SKM-1 treated with dmso at 0.1 percent for 144 hours (cell line): ENCODE measurements around the gene ZBTB7B.
A peak's percentile ranks its signal among the peaks of the same experiment; 100 is the strongest.
"Not testable (repeated sequence)": the region's sequence is repeated elsewhere in the genome, so short reads cannot be mapped to it uniquely, and the experiment has no call there.

Experiments
- DNase-seq: peaks from one replicate; lab custom pipeline; 2025; ENCODE audit not compliant: unreplicated experiment; lab: John Stamatoyannopoulos, UW

The ZBTB7B gene

DNA sequence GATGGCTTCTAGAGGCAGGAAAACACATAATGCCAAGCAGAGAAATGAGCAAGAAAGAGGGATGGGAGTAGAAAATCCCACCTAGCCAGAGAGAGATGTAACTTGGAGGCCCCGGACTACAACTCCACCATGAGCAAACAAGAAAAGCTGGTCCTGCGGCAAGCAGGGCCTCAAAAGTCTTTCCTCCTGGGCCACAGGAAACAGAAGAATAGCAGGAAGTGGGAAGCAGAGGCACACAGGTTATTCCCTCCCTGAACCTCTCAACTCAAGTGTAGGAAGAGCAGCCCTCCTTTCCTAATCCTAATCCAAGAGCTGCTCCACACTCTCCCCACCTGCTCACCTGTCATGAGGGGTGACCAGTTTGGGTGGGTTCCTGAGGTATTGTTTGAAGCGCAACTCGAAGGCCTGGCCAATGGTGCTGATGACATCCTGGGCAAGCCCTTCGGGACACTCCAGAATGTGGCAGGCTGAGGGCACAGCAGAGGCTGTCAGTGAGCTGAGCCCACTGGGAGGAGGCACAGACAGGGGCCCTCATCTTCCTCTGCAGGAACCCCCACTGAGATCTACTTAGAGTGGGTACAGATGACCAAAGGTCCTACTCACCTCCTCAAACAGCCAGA is 35.2 kb upstream of the ZBTB7B start:
- DNase-seq, result no peak

DNA sequence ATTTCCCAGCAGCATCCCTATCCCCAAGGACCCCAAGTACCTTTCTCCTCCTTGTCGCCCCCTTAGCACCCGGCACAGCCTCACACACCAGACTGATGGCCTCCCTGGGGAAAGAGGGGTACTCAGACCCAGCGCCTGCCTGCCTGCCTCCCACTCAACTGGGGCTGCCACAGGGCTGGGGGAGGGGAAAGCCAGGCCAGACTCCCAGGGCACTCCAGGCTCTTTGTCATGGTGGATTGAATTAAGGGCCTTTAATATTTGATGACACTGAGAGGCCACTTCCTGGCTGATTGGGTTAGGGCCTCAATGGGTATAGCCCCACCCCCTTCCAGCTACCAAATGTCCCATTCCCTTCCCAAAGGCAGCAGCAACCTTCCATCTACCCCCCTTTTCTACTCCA is 33.9 kb upstream of the ZBTB7B start:
- no peak for DNase-seq

DNA sequence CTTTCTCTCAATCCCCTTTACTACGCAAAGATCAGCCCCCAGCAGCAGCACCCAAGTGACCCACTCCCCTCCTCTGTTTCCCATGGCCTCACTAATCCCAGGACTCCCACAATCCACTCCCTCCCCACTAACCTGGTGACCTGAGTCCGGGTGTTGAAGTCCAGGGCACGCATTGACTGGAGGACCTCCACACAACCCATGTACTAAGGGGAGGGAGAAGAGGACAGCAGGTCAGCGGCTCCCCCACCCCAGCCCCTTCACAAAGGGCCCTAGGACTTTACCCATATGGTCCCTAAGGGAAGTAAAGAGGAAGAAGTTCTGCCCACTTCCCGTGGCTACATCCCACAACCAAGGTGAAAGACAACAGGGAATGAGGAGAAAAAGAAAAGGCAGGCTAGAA is 33.4 kb upstream of the ZBTB7B start:
- no peak for DNase-seq

DNA sequence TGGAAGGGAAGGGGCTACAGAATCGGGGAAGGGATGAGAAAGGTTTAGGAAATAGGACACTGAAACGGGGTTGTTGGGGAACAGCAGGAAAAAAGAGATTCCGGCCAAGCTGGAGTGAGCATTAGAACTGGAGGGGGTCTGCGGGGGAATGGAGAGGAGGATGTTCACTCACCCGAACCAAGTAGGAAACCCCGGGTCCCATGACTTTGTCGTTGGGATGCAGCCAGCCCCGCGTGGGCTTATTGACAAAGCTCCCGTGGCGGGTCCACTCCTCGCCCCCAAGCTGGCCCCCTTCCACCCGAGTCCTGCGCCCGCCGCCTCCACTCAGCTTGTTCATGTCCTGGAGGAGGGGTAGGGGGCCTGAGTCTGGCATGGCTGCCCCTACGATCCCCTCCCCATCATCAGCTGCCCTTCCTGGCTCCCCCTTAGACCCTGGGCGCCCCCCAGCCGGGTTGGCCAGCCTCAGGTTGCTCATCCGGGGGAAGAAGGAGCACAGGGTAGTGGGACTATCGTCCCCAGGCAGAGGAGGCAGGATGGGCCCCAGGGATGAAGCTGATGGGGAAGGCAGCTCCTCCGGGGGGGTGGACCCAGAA is 32.6 kb upstream of the ZBTB7B start:
- no peak for DNase-seq

DNA sequence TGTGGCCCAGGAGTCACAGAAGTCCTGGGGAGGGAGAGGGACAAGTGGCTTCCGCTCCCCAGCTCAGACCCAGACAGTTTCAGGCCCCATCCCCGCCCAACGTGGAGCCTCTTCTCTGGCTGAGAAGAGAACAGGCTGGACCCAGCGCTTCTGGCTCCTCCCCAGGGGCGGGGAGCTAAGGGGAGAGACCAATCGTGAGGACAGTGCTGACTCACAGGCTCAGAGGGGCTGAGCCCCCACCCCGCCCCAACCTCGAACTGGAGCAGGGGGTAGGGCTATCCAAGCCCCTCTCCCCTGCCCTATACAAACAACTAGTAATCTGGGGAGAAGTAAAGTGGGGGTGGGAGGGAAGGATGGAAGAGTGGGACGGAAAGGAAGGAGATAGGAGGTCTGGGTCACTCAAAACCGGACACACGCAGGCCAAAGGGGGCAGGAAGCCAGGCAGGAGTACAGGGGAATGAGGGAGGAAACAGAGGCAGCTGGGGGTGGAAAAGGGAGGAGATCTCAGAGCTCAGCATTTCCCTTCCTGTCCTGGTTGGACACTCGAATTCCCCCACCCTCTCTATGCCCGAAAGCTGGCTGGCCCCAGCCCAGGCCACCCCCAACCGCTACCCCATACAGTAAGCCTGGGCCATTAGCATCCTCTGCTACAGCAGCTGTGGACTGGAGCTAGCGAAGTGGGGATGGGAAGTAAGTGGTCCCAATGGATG is 31.8 kb upstream of the ZBTB7B start, which contains the start of gene SHC1:
Gene SHC1 (minus strand): TSS at position 117 of the 710 bp plus-strand sequence. CDS start 221 bp downstream, outside the sequence.
- no peak for DNase-seq

DNA sequence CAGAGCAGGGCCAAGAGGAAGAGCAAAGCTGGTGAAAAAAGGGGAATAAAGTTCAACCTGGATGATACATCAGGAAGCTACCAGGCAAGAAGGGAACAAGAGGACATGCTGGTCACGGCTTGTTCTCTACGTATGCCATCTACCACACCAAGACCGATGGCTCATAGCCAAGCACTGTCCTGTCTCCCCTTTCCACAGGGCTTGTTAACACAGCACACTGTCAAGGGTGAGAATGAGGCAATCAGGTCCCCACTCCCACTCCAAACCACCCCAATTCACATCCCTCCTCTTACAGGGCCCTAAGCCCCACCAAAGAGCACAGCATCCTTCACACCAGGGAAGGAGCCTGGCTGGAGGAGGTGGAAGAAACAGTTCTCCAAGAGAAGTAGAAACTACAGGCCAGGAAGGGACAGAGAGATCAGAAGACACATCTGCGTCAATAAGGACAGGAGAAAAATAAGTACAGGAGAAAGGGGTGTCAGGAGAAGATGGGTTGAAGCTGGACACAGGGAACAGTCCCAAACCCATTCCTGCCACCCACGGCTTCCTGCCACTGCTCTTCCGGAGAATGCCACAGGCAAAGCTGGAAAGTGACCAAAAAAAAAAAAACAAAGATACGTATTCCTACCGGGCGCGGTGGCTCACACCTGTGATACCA is 31.1 kb upstream of the ZBTB7B start:
- no peak for DNase-seq

DNA sequence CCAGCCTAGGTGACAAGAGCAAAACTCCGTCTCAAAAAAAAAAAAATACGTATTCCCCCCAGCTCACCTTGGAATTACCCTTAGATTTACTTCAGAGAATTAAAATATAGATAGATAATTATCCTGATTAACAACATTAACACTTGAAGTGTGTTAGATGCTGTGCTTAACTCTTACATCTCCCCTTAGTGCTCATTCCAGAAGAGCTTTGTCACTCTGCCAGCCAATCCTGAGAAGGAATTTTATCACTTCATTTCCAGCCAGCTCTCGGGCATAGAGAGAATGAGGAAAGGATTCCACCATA is 30.4 kb upstream of the ZBTB7B start:
- no peak for DNase-seq

DNA sequence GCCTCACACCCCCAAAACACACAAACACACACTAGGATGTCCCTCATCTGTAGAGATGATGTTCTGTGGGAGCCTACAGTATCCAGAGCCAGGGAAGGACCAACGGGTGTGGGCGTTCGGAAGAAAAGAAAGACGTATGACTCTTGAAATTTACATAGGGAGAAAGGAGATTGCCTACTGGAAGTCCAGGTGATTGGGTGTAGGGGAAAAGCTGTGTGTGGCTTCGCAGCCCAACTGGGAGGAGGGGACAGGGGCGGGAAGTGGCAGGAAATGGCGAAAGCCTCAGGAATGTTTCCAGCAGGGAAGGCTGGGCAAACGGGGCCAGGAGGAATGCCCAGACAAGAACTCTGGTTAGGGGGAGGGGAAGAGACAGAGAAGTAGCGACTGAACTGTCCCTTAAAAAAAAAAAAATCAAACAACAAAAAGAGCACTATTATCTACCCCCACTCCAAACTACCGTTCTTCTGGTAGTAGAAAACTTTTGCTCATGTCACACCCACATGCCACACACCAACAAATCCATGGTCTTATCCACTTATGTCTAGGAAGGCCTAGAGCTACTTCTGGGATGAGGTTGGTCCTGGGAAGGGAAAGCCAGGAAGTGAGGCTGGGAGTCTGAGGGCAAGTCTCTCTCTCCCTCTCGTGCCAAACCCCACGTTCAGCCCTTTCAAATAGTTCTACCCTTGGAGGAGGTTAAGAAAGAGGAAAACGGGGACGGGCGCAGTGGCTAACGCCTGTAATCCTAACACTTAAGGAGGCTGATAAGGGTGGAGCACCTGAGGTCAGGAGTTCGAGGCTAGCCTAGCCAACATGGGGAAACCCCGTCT is 29.9 kb upstream of the ZBTB7B start:
- DNase-seq, result no peak

DNA sequence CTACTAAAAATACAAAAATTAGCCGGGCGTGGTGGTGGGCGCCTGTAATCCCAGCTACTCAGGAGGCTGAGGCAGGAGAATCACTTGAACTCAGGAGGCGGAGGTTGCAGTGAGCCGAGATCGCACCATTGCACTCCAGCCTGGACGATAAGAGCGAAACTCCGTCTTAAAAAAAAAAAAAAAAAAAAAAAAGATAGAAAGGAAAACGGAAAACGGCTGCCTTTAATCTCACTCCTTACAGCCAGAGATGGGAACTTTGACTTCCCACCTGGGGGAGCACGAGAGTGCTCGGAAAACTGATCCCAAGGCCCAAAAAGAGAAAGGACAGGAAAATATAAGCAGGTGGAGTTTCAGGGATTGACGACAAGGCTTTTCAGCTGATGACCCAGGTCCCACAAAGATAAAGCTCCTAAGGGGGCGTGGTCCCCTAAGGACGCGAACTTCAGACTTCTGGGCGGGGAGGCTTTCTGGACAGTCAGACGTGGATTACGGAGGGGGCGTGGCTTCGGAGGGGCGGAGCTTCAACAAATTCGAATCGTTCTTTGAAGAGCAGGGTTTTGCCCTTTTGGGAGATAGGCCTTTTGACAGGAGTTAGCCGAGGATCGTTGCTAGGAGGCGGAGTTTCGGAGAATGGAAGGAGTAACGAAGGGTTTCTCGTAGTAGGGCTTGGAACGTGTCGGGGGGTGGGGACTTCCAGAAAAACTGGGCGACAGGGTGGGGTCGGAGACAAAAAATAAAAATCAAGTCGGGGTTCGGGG is 29.1 kb upstream of the ZBTB7B start:
- peak; percentile 98 for DNase-seq

DNA sequence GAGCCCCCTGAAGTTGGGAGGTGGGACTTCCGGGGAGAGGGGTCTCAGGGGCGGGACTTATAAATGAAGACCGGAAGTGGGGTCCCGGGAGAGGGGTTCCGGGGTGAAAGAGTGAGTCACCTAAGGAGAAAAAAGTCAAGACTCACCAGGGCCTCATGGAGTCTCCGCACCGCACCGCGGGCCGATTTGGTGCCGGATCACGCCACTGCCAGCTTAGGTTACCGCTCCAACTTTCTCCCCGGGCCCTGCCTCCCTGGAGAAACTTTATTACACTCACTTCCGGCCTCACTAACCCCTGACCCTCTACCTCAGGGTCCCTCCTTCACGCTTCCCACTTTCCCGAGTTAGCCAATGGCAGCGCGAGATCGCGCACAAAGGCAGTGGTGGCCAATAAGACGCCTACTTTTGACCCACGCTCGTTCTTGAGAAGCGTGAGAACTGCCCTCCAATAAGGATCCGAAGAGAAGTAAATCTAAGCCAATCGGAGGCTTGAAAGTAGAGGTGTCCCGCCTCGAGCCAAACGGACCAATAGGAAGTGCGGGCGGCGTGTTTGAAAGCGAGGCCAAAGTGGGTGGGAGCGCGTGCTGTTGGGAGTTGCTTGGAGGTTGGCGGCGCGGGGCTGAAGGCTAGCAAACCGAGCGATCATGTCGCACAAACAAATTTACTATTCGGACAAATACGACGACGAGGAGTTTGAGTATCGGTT is 28.3 kb upstream of the ZBTB7B start, which contains the start of gene CKS1B:
Gene CKS1B (plus strand): TSS at position 580 of the 706 bp plus-strand sequence. CDS start 65 bp downstream, at position 645.
- peak; percentile 100 for DNase-seq

DNA sequence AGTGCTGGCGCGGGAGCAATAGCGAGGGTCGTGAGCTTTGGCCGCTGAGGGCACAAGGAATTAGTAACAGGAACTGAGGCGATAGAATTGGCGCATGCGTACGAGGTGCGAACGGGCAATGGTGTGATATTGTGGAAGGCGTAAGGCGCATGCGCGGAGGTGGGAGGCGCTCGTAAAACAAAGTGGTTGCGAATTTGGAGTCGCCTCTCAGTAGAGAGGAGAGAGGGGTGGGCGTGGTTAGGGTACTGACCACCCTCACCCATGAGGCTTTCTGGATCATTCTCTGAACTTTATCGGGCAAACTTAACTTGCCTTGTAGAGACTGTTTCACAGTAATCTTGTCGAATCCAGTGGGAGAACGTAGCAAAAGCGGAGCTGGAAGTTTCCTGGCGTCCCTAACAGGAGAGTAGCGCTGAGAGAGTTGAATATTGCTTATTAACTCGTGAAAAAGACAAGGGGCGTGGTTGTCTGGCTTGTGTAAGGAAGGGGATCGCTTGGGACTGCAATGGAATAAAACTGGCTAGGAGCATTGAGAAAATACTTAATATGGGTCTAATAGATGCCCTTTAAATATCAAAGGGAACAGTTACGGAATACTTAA is 27.7 kb upstream of the ZBTB7B start:
- DNase-seq, result peak; percentile 99

DNA sequence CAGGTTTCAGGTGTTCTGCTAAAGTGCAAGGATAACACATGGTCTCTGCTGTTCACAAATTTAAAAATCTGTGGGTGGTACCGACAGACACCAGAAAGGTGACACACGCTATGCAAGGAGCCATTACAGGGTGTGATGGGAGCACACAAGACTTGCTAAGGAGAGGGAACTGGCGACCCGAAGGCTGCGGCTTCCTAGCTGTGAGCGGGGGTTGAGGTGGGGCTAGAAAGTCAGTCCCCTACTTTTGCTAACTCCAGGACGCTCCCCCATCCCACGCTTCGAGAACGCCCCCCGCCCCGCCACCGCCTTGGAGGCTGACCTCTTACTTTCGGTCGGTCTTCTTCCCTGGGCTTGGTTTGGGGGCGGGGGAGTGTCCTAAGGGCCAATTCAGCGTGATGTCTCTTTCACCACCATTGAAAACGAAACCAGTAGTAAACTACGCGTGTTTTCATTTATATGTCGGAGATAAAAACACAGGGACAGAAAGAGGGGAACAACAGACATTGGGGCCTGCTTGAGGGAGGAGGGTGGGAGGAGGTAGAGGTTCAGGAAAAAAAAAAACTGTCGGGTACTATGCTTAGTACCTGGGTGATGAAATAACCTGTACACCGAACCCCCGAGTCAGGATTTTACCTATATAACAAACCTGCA is 27.1 kb upstream of the ZBTB7B start:
- peak; percentile 48 for DNase-seq

DNA sequence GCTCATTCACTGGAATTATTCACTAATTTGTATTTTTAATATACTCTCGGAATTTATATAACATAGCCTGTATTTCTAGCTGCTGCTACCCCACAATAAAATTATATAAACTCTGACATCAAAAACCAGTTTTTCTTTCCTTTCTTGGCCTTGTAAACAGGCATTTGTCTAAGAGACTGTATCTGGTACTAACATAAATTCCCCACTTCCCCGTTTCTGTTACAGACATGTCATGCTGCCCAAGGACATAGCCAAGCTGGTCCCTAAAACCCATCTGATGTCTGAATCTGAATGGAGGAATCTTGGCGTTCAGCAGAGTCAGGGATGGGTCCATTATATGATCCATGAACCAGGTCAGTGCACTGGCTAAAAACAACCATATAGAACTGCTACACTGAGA is 24.8 kb upstream of the ZBTB7B start:
- not testable (repeated sequence) for DNase-seq

DNA sequence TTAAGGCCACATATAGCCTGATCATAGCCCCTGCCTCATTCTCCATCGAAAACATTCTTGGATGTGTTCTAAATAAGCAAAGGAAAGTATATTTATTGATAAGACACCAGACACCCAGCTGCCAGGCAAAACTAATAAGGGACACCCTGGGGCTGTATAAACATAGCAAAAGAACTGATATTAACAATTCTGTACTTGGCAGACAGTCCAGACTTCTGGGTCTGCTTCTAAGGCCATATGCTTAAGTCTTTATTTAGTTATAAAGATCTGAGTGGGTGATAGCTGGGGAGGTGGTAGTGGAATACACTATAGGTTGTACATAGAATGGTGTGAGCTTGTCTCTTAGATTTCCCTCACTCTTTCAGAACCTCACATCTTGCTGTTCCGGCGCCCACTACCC is 24.2 kb upstream of the ZBTB7B start:
- no peak for DNase-seq

DNA sequence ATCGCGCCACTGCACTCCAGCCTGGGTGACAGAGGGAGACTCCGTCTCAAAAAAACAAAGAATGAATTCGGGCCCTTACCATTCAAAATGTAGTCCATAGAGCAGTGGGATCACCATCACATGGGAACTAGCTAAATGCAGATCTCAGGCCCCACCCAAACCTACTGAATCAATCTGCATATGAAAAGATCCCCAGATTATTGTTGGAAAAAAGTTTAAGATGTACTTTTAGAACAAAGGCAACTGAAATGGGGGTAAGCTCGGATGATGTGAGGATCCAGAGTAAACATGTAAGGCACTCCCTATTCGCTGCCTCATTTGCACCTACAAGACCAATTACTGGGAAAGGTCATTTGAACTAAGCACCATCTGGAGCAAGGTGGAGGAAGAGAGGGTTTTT is 20.3 kb upstream of the ZBTB7B start:
- no peak for DNase-seq

DNA sequence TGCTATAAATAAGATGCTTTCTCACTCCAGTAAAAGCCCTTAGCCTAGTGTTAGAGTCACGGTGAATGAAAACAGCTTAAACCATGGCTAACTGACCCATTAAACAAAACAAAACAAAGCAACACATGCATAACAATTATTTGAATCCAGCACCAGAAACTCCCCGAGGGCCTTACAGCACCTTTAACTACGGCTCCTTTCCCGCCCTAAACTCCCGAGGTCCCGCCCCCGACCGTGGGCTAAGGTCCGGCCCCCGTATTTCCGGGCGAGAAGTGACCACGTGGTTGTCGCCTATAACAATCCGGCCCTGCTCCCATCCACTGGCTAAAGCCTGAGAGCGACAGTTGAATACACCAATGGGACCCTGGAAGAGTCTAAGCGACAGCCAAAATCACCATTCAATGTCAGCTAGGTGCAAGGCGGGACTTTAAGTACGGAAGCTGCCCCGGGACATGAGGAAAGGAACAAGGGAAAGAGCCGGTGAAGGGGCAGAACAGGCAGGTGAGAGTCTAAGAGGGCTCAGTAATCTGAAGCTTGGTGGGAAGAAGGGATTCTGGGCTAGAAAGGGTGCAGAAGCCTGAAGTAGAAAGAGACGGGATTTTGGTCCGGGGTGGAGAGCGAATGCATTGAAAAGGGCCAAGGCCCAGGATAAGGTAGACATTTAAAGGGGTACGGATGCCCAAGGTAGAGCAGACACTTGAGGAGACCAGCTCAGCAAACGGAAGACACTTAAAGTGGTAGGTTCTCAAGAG is 19.5 kb upstream of the ZBTB7B start, which contains the start of gene FLAD1:
Gene FLAD1 (plus strand): TSS at position 448 of the 752 bp plus-strand sequence. CDS start 351 bp downstream, outside the sequence.
- DNase-seq, result peak; percentile 100

DNA sequence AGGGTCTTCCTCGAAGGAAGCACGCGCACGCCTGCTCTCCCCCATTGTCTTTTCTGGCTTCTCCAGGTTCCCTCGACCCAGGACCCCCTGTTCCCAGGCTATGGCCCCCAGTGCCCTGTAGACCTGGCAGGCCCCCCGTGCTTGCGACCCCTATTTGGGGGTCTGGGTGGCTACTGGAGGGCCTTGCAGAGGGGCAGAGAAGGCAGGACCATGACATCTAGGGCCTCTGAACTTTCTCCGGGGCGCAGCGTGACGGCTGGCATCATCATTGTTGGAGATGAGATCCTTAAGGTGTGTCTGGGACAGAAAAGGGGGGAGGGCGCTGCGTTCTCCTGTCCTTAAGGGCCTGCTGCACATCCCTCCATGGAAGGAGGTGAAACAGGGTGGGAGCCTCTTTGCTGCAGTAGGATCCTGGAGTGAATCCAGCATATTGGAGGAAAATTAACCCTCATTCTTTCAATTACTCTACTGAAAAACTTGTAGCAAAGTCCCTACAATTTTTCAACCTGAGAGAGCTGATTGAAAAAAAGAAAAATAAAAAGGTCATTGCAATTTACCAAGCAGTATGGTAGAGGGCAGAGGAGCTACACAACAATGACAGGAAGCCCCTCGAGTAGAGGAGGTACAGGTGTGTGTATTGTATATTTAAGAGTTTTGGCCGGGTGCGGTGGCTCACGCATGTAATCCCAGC is 18.7 kb upstream of the ZBTB7B start:
- no peak for DNase-seq
